NCI-H82 treated with DMSO at 0.1 percent for 48 hours (cell line): ENCODE results near the gene FAM83C.

Experiments
- DNase-seq: peaks from one replicate; lab custom pipeline; 2025; ENCODE audit not compliant: unreplicated experiment; lab: John Stamatoyannopoulos, UW

The FAM83C gene

DNA sequence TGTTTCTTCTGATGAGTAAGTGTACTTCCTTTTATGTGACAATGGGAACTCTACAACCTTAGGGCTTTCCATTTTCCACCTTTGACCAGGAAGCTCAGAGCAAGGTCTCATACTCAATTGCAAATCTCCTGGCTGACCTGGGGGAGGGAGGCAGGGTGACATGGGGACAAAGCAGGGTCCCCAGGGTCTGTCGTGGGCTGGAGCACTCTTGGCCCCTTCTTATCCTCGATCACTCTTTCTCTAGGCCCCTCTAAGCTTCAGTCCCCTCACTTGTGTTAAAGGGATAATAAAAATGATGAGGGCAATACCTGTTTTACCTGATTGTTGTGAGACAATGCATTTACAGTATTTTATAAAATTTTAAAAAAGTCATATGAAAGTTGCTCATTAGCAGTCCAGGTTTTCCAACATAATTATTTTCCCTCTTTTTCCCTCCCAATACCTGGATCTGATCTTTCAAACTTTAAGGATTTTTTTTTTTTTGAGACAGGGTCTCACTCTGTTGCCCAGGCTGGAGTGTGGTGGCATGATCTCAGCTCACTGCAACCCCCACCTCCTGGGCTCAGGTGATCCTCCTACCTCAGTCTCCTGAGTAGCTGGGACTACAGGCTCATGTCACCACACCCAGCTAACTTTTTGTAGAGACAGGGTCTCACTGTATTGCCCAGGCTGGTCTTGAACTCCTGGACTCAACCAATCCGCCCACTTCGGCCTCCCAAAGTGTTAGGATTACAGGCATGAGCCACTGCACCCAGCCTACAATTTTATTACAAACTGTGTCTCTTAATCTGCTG is 8.4 kb upstream of the FAM83C start:
- DNase-seq = no peak

DNA sequence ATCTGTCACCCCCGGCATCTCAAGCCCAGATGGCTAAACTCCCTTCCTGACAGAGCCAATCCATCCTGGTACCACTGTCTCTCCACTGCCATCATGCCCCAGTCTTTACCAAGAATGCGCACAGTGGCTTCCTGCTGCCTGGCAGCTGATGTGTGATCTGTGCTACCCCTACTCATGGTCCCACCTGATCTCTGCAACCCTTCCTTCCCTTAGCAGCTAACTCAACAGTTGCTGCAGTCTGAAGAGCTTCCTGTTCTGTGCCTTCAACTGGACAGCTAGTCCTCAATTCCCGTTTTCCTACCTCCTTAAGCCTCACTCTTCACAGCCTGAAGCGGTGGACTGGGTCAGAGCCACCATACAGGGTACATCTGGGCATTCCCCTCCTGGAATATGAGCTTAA is 7.6 kb upstream of the FAM83C start:
- no peak for DNase-seq

DNA sequence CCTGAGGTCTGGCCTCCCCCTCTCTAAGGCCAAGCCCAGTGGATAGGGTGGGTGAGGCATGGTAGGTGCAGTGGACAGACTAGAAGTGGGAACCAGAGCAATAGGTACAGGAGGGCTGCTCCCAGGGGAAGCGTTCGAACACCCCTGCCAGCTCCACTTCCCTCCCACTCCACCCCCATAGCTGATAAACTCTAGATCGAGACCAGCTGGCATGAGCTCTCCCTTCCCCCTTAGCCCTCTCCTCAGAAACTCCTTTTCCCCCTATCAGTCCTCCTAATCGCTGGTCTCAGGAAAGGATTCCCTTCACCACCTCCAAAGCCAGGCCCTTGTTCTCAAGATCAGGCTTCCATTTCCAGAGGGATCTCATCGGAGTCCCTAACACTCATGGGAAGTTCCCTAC is 6.0 kb upstream of the FAM83C start:
- DNase-seq = no peak

DNA sequence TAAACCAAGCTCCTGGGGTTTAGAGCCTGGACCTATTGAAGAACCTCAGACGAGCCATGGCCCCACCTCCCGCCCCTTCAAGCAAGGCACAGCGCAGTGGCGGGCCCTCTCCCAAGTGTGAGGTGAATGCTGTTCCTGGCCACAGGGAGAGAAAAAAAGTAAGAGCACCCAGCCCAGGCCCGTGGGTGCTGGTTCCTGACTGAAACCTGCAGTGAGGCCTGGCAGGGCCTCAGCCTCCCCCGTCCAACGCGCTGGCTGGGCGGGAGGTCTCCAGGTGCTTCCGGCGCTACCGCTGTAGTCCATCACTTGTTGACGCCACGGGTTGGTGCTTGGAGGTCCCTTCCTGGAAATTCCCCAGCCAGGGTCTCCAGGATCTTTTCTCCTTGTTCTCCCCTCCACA is 5.5 kb upstream of the FAM83C start:
- no peak for DNase-seq

DNA sequence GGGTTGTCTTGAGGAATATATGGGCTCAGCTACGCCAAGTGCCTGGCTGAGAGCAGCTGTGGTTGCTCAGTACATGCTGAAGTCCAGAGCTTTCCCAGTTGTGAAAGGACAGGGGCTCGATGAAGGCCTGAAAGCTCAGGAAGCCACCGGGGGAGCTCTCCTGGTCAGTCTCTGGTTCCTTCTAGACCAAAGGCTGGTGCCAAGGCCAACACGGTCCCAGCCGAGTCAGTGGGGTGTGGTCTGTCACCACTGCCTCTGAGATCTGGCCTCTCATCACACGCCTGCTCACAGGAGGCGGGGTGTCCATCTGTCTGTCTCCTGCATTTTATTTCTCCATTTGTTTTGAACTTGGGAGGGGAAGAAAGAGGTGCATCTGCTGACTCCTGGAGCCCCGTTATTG is 4.9 kb upstream of the FAM83C start:
- DNase-seq = no peak

DNA sequence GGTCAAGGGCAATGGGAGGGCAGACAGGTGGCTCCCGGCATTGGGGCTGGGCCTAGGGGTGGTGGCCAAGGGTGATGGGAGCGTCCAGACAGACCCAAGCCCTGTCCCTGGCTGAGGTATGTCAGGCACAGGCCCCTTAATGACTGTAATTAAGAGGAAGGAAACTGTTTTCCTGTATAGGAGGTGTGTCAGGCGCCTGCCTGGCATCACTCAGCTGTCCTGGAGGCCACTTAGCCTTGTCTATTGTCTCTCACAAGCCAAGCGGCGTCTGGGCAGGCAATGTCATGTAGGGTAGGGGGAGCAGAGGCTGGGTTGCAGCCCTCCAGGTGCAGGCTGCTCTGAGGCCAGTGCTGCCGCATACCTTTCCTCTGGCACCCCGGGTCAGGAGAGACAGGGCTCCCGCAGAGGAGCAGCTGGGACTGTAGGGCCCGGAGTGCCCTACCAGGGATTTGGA is 3.9 kb upstream of the FAM83C start:
- DNase-seq = no peak

DNA sequence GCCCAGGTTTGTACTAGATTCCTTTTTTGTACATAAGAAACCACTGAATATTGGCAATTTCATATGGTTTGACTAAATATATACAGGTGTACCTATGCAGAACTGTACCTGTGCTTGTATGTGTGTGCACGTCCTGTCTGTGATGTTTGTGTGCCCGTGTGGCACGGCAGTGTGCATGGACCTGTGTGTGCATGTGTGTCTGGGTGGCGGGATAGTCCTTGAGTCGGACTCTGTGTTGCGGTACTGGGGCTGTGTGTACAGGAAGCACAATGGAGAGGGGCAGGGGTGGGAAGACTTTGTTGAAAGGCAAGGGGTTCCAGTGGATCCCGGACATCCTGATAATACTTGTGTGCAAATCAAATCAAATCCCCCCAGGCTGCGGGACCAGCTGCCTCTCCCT is 3.4 kb upstream of the FAM83C start:
- DNase-seq = no peak

DNA sequence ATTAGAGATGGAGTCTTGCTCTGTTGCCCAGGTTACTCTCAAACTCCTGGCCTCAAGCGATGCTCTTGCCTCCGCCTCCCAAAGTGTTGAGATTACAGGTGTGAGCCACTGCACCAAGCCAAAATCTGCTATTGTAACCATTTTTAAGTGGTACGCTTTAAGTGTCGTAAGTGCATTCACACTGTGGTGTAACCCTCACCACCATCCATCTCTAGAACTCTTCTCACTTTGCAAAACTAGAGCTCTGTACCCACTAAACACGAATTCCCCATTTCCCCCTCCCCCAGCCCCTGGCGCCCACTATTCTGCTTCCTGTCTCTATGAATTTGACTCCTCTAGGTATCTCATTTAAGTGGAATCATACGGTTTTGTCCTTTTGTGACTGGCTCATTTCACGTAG is 2.8 kb upstream of the FAM83C start:
- no peak for DNase-seq

DNA sequence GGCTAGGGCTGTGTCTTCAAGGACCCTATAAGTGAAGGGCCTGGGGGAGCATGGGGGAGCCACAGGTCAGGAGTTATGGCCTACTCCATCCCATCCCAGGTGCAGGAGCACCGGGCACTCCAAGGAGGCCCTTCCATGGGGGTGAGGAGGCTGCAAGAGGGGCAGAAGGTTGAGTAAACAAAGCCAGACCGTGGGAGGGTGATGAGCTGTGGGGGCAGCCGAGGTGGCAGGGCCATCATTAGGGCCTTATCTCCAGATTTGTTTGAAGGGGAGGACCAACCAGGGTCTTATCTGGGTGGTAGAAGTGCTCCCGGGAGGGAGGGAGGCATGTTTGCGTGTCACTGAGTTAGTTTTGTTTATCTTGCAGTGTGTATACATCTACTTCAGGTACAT is 2.1 kb upstream of the FAM83C start:
- DNase-seq = no peak

DNA sequence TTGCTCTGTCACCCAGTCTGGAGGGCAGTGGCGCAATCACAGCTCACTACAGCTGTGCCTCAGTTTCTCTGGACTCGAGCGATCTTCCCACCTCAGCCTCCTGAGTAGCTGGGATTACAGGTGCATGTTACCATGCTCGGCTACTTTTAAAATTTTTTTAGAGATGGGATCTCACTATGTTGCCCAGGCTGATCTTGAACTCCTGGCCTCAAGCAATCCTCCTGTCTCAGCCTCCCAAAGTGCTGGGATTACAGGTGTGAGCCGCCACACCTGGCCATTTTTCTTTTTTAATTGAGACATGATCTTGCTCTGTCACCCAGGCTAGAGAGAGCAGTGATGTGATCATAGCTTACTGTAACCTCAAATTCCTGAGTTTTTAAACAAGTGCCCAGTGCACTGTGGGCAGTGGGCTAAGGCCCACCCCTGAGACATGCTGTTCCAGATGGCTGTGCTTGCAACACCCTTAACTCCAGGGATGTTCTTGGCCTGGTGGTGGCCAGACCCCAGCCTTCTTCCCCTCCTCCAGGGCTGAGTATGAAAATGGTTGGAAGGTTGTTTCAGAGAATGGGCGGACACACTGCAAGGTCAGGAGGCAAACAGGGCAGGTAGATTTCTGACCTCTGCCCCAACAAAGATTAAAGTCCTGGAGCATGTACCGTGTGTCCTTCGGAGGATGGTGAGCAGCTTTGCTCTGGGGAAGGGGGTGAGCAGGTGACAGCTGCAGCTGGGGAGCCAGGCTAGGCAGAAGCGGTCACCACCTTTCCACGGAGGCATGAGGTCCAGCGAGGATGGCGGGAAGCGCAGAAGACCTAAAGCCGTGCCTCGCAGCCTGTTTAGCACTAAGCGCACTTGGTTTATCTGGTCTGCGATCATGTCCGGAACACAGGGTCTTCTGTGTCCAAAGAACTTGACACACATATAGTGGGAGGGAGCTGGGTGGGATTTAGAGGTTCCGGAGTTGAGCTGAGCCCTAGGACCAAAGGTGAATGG is 1.4 kb upstream of the FAM83C start:
- DNase-seq = no peak

DNA sequence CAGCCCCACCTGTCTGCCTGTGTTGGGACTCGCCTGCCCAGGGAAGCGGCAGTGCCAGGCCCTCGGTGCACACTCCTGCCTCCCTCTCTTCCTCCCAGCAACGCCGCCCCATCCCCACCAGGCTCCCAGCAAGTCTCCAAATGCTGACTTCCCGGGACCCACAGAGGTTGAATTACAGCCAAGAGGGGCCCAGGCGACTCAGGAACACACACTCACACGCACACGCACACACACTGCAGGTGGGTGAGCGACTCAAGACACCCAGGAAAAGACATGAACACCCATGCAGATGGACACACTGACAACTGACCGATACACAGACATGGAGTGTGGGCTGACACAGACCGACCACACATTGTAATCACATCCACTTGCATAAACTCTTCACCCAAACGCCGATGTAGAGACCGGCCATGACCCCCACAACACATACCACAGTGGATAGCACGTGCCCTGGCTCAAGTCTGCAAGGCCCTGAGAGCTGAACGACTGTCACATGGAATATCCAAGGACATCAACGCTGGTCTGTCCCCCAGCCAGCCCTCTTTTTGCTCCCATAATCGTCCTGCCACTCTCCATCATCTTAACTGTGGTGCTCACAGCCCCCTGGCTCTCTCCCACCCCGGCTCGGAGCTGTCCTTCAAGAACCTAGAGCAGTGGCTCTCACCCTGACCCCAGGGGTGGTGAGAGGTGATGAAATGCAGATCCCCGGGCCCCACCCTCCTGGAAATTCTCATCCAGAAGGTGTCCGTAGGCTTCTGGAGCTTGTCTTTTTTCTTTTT is 470 bp upstream of the FAM83C start:
- DNase-seq = no peak

DNA sequence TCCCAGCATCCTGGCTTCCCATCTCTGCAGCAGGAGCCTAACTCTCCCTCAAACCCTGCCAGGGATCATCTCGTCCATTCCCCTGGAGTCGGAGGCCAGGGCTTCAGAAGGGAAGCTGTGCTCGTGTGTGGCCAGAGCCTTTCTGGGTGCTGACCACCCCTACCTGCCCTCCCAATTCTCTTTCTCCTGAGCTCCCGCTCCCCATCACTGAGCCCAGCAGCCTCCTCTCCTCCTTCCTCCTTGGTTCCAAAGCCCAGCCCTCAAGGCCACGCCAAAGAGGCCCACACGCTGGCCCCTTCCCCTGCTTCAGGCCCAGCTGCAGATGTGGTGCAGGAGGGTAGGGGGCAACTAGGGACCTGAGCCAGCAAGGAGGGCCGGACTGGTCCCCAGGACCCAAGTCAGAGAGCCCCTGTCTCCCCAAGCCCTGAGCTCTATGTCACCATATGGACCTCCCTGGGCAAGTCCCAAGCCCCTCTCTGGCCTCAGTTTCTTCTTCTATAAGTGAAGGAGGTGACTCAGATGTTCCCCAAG is 1.3 kb downstream of the FAM83C start:
- no peak for DNase-seq

DNA sequence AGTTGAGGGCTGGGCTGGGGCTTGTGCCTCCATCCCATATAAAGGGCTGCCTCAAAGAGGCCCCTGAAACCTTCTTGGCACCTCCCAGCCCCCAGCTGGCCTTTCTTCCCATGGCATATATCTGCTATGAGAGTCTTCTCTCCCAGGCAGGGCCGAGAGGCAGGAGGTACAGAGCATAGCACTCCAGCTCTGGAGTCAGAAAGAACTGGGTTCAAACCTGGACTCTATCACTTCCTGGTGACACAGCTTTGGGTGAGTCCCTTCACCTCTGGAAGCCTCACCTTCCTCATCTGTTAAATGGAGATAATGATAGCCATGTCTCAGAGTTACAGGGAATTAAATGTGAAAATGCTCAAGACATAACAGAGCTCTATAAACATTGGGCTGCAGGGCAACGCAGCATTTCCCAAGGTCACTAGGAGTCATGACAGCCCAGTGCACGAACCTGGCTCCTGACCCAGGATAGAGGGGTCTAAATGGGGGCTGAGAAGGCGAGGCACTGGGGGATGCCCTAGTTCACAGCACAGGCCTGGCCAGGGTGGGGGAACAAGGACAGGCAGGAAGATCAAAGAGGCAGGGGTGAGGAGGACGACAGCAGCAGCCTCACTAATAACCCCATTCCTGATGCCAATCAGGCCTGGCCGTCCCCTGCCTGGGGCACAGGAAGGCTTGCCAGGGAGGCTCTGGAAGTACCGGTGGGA is 1.9 kb downstream of the FAM83C start:
- no peak for DNase-seq

DNA sequence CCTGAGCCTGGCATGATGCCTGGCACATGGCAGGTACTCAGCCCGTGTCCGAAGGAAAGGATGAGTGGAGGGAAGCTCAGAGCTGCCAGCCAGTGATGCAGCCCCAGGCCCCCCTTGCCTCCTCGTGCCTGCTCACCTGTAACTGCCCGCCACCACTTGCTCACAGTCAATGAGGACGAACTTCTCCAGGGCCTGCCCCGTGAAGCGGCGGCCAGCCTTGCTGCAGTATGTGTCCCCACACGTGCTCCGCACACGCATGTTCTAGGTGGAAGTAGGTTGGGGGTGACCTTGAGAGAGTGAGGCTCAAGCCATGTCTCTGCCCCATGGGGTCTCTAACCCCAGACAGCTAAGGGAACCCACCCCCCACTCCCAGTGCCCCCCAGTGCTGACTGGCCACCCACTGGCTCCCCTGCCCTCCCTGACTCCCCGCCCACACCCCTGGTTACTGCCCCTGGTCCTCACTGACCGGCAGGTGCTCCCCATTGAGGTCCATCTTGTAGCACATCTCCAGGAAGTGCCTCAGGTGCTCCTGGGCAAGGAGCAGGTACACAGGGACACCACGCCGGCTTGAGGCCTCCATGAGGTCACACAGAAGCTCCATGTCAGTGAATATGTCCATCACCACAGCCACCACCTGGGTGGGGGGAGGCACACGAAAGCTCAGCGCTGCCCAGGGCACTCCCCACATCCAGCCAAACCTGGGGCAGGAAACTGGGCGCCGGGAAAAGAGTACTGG is 3.7 kb downstream of the FAM83C start:
- DNase-seq = no peak

DNA sequence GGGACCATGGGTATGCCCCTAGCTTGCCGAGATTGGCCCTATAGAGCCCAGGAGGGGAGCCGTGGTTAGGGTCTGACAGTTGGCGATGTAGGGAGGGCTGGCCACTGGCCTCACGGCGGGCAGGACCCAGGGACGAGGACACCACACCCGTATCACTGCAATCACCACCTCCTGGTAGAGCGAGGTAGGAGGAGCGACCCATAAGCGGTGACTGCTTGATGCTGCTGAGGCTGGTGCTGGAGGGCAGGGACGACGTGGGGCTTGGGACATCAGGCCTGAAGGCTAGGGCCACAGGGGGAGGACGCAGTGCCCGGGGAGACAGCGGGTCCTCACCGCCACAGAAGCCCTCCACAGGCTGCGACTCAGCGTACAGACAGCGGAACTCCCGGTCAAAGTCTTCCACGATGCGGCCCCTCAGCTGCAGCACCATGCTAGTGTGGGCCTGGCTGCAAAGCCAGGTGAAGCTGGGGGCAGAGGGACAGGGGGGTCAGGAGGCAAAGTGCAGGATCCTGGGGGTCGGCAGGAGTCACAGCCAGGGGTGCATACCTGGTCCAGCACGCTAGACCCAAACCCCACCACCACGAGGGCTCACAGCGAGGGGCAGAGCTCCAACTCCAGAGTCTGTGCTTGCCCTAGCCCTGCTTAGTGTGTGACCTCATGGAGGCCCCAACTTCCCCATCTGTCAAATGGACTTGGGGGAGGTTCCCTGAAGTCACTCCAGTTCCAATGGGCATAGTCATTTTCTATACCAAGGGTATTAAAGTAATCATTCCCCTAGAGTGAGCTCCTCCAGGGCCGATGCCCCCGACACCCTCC is 4.5 kb downstream of the FAM83C start:
- DNase-seq = no peak

DNA sequence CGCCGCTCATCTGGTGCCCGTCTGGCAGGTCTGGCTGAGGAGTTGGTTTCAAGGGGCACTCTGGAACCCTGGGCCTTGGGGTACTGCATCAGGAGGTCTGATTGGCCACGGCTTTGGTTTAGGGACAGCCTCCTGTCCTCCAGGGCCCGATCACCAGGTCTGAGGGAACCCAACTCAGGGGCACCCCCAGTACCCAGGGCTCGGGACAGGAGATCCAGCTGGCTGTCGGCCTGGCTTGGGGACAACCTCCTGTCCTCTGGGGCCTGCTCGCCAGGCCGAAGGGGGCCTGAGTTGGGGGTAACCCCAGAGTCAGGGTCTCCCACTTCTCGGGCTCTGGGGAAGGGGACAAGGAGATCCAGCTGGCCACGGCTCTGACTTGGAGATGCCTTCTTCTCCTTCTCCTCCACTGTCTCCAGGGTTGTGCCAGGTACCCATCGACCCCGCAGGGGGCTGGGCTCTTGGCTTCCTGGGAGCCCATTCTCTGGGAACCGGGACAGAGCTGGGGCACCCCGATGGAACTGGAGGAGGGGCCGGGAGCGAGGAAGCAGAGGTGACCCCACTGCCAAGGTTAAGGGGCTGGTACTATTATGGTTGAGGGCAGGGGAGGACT is 5.2 kb downstream of the FAM83C start:
- no peak for DNase-seq

DNA sequence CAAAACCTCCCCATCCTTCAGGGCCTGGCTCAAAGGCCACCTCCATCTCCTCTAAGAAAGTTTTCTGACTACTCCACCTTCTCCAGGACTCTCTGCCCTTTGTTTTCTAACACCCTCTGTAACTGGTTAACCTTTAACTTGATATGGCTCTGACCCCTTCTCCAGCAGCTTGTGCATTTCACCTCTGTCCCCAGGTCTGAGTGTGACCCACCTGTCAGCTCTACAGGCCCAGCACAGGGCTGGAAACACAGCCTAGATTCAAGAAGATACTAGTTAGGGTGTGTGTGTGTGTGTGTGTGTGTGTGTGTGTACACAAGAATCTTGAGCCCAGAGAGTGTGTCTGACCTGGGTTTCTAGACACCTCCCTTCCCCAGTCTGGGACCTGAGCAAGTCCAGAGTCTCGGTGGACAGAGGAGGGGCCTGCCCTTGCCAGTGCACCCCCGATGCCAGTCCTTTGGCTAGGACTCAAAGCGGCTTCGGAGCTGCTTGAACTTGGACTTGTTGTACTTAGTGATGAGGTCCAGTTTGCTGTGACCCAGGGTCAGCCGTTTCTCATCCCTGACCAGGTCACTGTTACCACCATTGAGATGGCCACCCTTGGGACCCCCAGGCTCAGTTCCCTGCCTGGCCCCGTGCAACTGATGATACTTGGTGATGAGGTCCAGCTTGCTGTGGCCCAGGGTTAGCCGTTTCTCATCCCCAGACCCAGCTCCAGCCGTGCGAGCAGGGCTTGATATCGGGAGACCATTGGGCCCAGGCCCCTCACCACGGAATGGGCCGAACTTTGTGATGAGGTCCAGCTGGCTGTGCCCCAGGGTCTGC is 5.9 kb downstream of the FAM83C start:
- no peak for DNase-seq

DNA sequence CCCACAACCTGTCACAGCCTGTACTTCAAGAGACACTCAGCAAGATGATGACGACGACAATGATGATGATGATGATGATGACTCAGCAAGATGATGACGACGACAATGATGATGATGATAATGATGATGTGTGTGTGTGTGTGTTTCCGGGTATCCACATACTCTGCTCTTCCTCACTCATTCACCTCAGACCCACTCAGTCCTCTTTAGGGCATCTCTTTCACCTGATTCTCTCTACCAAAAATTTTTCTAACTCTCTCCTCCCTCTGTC is 6.5 kb downstream of the FAM83C start:
- DNase-seq = no peak
